Right renal cortex interstitium (tissue), 3 donors: ENCODE data around the gene FBXL7. TPM values are rescaled to one million over a fixed set of nuclear protein-coding genes. Genes with fewer than 3 reads are reported as not detected.
A peak's percentile ranks its signal among the peaks of the same experiment; 100 is the strongest.

Experiments used
- DNase-seq, 3 donors: peaks; one replicate each; pipeline ENCODE4 v3.0.0-alpha.2; 2013; ENCODE audit warnings: low read depth in 3 of 3, low spot score in 2 of 3
- polyA plus RNA-seq, 3 donors: library from polyadenylated mRNA; unstranded; fragments of 120-200 nt; gene quantifications; one replicate each; pipeline ENCODE4 v1.2.1, GENCODE V29; 2013; ENCODE audit not compliant: insufficient read length in 3 of 3

Gene FBXL7
- polyA plus RNA-seq, 3 donors = 23.9 to 28.7 (median 24.8) TPM

DNA sequence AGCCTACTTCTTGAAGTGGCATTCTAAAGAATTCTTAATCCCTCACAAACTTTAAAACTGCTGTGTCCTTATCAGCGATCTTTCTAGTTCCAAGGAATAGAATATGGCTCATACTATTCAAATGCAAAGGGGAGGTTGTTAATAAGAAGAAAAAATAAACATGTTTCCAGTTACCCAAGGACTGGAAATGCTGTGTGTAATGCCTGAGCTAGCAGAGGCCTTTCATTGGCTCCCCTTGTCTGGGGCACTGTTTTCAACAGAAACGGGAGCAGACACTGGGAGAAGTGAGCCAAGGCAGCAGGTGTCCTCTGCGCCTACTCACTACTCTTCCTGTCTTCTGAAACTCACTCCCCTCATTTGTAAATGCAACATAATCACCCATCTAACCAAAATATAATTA lies 426.6 kb downstream of the FBXL7 start:
- DNase-seq = no peak

DNA sequence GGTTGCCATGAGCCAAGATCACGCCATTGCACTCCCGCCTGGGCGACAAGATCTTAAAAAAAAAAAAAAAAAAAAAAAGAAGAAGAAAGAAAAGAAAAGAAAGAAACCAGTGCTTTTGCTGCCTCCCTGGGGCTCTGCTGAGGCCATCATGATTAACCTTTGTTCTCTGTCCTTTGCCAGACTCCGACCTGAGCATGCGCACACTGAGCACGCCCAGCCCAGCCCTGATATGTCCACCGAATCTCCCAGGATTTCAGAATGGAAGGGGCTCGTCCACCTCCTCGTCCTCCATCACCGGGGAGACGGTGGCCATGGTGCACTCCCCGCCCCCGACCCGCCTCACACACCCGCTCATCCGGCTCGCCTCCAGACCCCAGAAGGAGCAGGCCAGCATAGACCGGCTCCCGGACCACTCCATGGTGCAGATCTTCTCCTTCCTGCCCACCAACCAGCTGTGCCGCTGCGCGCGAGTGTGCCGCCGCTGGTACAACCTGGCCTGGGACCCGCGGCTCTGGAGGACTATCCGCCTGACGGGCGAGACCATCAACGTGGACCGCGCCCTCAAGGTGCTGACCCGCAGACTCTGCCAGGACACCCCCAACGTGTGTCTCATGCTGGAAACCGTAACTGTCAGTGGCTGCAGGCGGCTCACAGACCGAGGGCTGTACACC lies 427.9 kb downstream of the FBXL7 start:
- DNase-seq = no peak

DNA sequence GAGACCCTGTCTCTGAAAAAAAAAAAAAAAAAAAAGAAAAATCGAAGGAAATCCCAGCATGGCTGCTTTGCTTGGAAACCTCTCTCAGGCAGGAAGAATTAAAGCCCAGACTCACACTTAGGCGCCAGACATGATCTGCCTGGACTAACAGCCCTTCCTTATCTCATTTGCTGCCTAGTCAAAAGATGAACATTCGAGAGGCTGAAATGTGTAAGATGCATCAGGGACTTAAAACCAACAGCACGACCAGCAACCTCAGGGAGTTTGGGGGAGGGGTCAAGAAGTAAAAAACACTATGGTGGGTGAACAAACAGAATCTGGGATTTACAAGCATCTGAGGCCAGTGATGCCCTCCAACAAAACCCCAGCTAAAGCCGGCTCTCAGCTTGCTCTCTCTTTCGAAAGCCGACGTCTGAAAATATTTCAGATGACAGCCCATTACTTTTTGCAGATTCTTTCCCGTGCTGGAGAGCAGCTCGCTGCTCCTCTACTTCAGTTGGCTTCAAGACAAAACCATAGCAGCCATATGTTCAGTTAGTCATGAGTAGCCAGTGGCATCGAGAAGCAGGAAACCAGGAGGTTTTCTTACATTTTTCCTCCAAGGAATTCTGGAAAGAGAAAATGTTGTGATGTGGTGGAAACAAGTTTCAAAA lies 429.8 kb downstream of the FBXL7 start:
- no peak for DNase-seq

DNA sequence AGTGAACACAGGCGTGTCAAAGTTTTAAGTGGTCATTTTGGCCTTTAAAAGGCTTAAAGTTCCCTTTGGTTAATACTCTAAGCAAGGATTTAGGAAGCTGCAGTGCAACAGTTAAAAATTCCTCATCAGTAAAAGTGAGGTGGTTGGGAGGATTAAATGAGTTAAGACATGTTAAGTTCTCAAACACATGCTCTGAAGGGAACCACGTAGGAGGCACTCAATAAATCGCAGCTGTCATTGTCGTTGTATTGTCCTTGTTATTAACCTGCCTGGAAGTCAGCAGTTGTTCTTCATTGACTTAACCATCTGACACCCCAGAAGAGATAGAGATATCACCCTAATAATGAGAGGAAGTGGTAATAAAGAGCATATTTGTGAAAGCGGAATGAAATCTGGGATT lies 432.1 kb downstream of the FBXL7 start:
- no peak for DNase-seq

DNA sequence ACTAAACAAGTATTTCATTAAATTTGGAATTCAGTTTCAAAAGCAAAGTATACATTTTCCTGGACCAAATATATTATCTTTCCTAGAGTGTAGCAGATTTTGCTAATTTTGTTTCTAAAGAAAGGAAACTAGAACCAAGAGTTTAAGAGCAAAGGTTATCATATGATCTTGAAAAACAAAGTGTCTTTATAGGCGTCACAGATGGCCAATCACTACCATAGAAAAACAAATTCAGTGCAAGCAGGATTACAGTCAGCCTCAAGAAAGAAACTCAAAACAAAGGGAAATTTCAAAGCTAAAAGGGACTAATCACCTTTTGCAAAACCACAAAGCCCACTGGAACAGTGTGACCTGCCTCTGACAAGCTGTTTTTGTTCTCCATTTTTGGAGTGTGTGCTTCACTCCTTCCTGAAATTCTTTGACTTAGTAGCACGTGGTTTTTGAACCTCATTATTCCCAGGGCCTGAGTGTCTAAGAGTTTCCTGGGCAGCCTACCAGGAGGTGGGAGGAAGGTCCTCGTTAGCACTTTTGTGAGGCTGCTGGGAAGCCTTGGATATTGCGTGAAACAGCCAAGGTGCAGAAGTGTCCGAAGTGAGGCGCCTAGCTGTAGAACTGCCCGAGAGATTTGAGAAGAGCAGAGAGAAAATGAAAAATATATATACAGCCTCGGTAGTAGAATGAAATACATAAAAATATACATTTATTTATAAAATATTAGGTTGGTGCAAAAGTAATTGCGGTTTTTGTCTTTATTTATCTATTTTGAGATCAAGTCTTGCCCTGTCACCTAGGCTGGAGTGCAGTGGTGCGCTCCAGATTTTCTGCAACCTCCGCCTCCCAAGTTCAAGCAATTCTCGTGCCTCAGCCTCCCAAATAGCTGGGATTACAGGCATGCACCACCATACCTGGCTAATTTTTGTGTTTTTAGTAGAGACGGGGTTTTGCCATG lies 433.6 kb downstream of the FBXL7 start:
- DNase-seq = no peak

DNA sequence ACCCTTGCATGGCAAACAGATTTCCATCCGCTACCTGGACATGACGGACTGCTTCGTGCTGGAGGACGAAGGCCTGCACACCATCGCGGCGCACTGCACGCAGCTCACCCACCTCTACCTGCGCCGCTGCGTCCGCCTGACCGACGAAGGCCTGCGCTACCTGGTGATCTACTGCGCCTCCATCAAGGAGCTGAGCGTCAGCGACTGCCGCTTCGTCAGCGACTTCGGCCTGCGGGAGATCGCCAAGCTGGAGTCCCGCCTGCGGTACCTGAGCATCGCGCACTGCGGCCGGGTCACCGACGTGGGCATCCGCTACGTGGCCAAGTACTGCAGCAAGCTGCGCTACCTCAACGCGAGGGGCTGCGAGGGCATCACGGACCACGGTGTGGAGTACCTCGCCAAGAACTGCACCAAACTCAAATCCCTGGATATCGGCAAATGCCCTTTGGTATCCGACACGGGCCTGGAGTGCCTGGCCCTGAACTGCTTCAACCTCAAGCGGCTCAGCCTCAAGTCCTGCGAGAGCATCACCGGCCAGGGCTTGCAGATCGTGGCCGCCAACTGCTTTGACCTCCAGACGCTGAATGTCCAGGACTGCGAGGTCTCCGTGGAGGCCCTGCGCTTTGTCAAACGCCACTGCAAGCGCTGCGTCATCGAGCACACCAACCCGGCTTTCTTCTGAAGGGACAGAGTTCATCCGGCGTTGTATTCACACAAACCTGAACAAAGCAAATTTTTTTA lies 436.7 kb downstream of the FBXL7 start:
- no peak for DNase-seq

DNA sequence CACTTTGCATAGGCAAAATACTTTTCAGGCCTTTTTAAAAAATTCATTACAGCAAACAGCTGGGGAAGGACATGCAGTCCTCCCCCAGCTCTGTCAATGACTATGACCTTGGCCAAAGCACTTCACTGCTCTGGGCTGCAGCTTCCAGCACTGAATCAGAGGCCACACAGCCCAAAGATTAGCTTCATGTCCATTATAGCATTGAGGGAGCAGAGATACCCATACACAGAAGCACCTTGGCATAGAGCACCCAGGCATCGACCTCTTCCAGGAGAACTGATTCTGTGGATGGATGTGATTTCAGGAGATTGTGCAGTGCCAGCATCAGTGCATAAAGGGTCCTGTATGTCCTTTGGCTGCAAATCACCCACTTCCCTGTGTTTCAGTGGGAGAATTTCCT lies 437.7 kb downstream of the FBXL7 start:
- DNase-seq = no peak

DNA sequence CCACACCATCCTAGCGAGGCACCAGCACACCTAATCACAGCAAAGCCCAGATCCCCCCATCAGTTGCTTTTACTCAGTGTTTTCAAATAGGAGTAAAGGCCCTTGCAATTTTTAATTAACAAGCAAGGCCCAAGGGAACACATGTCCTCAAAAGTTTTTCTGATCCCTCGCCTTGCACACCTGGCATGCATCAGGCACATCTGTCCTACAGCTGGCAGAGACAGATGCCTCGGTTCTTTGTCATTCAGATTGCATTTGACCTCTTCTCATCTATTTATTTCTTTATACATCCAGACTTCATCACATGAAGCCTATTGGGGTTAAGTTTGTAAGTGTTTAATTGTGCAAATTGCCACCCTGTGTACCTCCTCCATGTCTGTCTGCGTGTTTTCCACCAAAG lies 438.2 kb downstream of the FBXL7 start:
- no peak for DNase-seq

DNA sequence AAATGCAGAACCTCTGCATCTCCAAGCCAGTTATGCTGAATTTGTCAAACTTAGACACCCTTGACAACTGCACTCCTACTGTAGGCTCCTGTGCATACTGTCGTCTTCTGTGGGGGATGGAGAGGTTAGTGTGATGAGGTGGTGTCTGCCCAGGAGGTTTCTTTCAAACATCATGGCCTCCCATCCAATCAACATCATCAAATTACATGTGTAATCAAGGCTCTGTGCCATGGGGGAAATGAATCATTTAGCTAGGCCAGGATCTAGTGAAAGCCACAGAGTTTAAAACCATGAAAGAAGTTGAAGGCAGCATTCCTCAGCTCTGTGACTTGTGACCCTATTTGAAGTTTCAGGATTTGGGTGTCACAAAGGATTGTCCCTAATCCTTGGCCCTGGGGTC lies 439.0 kb downstream of the FBXL7 start:
- no peak for DNase-seq

DNA sequence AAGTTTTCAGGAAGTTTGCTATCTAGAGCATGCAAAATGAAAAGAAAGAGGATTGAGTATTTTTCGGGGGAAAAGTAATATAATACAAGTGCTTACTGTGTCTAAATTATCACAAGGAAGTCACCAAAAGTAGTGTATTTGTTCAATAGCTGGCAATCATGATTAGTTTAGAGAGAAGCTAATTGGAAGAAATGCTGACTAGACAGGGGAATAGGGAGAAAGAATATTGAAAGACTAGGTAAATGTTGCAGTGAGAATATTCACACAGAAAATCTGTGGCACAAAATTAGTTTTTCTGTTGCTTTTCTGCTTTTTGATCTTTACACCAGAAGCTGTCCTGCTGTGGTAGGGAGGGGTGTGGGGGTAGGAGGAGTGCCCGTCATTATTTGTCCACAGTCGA lies 440.9 kb downstream of the FBXL7 start:
- no peak for DNase-seq

DNA sequence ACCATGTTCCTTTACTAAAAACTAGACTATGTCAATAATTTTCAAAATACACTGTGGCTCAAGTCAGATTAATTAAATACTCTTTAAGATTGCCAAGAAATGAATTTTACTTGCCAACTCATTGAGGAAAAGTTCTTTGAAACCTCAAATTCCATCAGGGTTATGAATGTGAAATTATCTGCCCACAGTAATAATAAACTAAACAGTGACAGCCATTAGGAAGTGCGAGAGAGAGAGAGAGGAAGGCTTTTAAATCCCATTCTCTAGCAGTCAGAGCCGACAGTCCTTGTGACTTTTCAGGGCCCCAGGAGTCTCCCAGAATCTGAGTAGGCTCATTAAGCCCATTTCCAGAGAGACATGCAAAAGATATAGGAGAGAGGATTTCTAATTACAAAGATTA lies 443.5 kb downstream of the FBXL7 start:
- DNase-seq = no peak

DNA sequence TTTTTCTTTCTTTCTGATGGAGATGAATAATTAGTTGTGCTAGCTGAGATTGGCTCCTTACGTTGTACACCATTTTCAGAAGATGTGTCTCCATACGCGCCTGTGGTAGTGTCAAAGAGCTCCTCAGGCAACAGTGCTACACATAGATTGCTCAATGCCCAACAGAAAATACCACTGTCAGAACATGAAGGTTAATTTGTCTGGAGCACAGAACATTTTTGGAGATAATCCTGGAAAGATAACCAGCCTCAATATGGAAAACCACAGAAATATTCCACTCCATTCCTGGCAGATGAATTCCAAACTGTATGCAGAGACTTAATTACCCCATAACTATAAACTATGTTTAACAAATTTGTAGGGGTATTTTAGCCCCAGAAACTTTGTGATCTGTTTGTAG lies 446.0 kb downstream of the FBXL7 start:
- no peak for DNase-seq

DNA sequence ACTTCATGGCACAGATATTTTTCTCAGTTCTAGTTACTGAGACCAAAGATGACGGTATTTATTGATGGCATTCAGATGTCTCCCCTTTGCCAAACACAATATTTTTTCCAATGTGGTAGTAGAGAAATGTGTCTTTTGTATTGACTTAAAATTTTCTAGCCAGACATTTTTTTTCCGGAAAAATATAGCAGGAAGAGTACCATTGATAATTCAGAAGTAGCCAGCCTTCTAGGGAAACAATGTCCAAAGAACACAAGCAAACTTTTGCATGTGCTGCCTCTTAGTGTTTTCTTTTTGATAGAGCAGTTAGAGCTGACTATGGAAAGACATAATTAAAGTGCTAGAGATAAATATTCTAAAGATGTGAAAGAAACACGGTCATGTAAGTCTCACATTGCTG lies 448.2 kb downstream of the FBXL7 start:
- DNase-seq = no peak

DNA sequence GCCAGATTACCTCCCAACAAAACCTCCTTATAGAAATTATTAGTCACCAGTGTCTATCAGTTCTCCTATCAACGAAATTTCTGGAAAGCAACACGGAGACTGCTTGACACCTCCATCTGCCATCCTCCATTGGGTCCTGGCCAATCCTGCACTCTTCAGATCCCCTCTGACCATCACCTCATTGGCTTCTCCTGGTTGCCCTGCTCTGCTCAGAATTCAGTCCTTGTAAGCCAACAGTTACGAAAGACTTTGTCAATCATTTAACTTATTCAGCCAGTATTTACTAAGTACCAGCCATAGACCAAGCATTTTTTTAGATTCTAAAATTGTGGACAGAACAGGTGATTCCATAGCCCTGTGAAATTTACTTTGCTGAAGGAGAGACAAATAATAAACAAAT lies 451.1 kb downstream of the FBXL7 start:
- DNase-seq = no peak

DNA sequence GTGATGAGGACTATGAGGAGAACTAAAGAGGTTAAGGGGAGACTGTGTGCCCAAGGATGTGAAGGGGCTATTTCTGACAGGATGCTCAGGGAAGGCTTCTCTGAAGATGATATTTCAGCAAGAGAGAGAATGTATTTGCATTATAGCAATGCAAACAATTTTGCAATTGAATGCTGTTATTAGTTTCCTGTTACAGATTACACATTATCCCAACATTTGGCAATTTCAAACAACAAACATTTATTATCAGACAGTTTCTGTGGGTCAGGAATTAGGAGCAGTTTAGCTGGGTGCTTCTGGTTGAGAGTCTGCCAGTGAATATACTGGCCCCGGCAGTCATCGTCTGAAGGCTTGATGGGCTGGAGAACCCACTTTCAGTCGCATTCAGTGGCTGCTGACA lies 451.6 kb downstream of the FBXL7 start:
- DNase-seq = no peak

DNA sequence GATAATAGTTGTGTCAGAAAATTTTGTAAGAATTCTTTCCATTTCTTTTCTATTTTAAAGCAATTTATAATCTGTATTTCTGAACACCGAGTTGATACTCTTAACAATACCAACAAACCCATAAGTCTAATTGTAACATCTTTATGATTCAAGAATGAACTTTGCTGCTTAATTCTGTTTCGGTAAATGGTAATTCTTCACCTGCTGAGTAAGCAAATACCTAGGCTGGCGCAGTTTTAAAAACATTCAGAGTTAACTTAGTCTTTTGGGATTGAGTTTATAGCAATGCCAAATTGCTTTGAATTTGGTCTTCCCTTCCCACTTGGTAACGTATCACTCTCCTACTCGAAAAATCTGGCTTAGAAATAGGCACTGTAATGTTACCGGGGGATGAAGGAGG lies 456.6 kb downstream of the FBXL7 start:
- DNase-seq = no peak

DNA sequence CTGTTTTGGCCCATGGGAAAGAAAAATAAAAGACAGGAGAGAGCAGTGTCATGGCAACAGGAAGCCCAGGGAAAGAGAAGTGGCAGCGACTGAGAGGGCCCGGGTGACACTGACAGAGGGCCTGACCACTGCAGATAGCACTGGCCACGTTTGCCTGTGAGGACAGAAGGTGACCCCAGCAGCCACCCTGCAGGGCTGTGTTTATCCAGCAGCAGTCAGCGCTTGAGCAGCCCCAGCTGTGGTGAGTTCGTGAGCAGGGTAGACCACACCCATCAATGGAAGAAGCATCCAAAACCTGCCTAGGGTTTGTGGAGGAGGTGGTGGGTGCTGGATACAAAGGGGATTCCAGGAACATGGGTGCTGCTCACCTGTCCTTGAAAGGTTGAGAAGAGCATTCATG lies 457.1 kb downstream of the FBXL7 start:
- no peak for DNase-seq

DNA sequence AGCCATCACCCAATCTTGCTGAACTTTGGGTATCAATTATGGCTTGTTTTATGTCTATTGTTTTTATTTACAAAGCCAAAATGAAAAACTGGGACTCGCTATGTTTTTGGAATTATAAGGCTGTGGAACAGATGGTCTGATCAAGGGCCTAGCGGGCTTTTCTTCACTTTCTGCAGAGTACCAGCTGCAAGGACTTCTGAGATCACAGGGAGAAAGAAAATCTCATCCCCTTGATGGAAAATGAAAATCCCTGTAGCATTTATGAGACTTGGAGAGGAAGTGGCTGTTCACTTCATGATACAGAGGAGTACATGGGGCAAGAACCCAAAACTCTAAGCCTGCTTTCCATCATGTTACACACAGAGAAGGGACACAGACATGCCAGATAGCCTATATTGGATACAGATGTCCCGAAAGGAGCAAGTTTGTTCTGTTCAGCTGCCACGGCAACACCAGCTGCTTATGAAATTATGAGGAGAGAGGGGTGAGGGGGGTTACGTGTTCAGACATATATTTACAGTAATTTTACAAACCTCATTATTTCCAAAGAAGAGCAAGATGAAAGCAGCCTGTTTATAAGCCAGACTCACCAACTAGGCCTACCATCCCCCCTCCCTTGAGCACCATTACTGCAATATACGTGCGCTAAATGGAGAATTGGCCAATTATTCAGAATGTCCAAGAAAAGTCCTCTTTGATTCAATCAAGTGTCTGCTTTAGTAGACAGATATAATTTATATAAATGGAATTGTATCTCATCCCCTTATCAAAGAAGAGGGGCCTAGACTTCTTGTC lies 459.6 kb downstream of the FBXL7 start:
- peak; percentile 12 to 44 (median 27) for DNase-seq

DNA sequence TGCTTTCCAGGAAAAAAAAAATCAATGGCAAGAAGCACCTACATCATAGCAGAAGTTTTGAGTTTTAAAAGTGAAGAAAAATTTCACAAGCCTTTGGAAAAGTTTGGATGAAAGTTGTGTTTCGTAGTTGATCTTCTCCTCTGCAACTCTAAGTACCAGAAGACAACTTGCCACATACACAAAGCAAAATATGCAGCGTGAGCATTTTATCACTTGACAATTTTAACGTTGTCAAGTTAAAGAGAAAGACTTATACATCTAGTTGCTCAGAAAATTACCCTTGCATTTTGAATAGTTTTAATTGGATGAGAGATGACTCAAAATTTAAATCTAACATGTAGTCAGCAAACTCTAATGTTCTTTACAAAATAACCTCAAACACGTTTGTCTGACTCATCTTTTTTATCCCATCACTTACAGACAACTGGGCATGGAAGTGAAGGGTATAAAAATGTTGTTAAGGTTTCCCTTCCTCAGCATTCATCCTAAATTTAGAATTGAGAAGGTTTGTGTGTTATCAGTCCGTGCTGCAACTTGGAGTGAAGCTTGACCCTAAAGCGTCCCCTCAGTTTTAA lies 466.2 kb downstream of the FBXL7 start:
- no peak for DNase-seq

DNA sequence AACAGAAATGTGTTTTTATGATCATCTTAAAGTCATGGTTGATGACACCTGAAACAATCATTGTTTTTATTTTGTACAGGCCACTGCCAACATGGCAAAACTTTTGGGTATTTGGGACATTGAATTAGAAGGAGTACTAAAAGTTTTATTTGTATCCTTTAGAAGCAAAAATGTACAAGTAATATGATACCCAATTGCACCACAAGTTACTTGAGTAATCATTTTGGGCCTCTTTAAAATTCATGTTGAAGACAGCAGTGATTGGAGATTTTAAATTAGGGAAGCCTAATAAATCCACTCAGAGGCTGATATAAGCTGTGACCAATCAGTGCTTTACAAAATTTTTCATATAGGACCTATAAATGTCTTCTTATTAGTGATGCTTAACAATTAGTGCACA lies 466.7 kb downstream of the FBXL7 start:
- no peak for DNase-seq
